Right lobe of liver (tissue), 4 donors: Measurements from ENCODE around the gene DNASE1.

Experiments
- CTCF ChIP-seq, 4 donors: fragments of 200-600 bp in 3 of 4; fragments of 450-650 bp in 1 of 4; IDR thresholded peaks; one replicate each; pipeline versions ENCODE4 v1.5.1 to v1.8.0; 2016 to 2022; ENCODE audit warnings: antibody characterized with exemption in 4 of 4, mild to moderate bottlenecking in 2 of 4
- POLR2A ChIP-seq: fragments of 450-650 bp; IDR thresholded peaks from one replicate; pipeline ENCODE4 v1.6.1; 2017; ENCODE audit warnings: antibody characterized with exemption, mild to moderate bottlenecking
- donor health status: DM: no; HTN: no; CAD: no.
- donor health status: DM: no; HTN: no; CAD: no.
- donor health status: DM: no; HTN: yes; CAD: no.

- TF ChIP-seq POLR2A (no peak), CTCF (IDR thresholded peaks at IDR 0.05) (no peak)
These were observed 23.5 kb downstream of the DNASE1 start for GRCh38 chr16:3677994-3678393.
